ENCODE results near the gene C9orf50. TPM values are rescaled to one million over a fixed set of nuclear protein-coding genes. Genes with fewer than 3 reads are reported as not detected.
A peak's percentile ranks its signal among the peaks of the same experiment; 100 is the strongest.

C9orf50 gene
- polyA plus RNA-seq, 2 of the 4 experiments (the other 2 are of a cell fraction): 0.05 to 0.10 TPM

DNA sequence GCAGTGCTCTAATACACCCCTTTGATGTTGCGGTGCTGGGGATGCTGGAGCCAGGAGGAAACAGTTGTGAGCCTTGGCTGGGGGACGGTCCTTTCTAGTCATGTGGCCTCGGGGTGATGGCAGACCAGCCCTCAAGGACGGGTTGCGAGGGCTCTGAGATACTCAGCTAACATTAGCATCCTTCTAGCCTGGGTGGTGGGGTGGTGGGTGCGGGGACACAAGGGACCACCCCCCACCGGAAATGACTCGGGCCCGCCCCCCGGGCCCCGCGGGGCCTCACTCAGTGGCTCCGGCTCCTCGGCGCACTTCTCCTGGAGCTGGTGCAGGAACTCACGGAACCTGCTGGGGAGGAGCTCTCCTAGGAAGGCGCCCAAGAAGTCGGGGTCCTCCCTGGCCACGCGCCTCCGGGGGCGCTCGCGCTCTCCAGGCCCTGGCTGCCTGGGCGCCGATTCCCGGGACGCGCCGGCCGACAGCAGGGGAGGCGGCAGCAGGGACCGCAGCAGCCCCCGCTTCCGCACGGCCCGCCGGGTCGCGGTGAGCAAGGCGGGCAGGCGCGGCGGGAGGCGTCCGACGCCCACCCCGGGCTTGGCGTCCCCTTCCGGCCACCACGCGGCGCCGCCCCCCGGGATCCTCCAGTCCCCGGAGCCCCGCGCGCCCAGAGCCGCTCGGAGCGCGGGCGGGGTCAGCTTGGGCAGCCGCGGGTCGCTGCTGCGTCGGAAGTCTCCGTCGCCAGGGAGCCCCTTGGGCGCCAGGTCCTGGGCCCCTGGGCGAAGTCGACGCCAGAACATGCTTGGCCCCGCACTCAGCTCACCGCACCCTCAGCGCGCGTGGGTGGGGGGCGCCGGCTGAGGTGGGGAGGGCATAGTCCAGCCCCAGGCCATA lies 873 bp downstream of the C9orf50 start:
- 24% methylated on average over 12 of the region's 82 CpGs for WGBS (ENCODE audit: missing lambda C conversion rate)
- Histone ChIP-seq H3K9me3 (no peaks in the 10 kb centered on the region), H3K4me2 (peak overlapping the region; percentile 95), H3K27ac (peak overlapping the region; percentile 96 to 98), H3K4me3 (peak overlapping the region; percentile 75), H3K4me1 (peaks cover 35% of the 10 kb centered on the region)
- peak; percentile 44 for TF ChIP-seq POLR2A (IDR thresholded peaks at IDR 0.05; ENCODE audit: low read length)
- TF ChIP-seq, protein P1, sequence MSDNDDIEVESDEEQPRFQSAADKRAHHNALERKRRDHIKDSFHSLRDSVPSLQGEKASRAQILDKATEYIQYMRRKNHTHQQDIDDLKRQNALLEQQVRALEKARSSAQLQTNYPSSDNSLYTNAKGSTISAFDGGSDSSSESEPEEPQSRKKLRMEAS (IDR thresholded peaks at IDR 0.05): no peak
- TF ChIP-seq JUN (IDR thresholded peaks at IDR 0.05): peak in 1 of 2 experiments; percentile 53; a peak in 2 of 5 replicates
- TF ChIP-seq, protein P2, sequence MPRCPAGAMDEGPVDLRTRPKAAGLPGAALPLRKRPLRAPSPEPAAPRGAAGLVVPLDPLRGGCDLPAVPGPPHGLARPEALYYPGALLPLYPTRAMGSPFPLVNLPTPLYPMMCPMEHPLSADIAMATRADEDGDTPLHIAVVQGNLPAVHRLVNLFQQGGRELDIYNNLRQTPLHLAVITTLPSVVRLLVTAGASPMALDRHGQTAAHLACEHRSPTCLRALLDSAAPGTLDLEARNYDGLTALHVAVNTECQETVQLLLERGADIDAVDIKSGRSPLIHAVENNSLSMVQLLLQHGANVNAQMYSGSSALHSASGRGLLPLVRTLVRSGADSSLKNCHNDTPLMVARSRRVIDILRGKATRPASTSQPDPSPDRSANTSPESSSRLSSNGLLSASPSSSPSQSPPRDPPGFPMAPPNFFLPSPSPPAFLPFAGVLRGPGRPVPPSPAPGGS (IDR thresholded peaks at IDR 0.05): no peak
- TF ChIP-seq, protein P3, sequence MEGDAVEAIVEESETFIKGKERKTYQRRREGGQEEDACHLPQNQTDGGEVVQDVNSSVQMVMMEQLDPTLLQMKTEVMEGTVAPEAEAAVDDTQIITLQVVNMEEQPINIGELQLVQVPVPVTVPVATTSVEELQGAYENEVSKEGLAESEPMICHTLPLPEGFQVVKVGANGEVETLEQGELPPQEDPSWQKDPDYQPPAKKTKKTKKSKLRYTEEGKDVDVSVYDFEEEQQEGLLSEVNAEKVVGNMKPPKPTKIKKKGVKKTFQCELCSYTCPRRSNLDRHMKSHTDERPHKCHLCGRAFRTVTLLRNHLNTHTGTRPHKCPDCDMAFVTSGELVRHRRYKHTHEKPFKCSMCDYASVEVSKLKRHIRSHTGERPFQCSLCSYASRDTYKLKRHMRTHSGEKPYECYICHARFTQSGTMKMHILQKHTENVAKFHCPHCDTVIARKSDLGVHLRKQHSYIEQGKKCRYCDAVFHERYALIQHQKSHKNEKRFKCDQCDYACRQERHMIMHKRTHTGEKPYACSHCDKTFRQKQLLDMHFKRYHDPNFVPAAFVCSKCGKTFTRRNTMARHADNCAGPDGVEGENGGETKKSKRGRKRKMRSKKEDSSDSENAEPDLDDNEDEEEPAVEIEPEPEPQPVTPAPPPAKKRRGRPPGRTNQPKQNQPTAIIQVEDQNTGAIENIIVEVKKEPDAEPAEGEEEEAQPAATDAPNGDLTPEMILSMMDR (IDR thresholded peaks at IDR 0.05): peak; percentile 45
- POLR2A ChIA-PET: interaction anchor here (0.6 to 2.7 kb wide), 8 partner anchors 124 to 629 kb away, joined by 3 to 8 read pairs (median 3); partner anchors contain the start of gene IER5L
- FAIRE-seq (no peak), ATAC-seq (peak; percentile 56 to 70), DNase-seq (ENCODE audit: low read depth in 1 of 2, low spot score in 1 of 2) (peak; percentile 49 to 54)
- CTCF ChIA-PET: interaction anchor here (0.6 to 26.2 kb wide), 18 partner anchors 10 to 486 kb away, joined by 3 to 947 read pairs (median 3); no protein-coding TSS in a partner anchor

DNA sequence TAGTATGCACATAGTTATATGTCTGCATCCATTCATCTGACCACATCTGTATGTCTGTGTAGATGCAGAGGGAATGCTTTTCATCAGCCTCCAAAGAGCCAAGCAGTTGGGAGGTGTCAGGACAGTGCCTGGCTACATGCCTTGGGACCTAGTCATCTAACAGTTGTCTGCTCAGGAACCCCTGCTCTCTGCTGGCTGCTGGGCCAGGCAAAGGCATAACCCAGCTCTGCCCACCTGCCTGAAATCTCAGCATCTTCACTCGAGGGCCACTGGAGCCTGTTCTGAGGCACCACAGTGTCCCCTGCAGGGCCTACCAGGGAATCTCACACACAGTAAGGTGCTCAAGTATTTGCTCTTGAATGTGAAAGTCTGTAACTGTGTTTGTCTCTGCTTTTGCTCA lies 3.7 kb downstream of the C9orf50 start:
- peak overlapping the region; percentile 63 to 100 for H3K27ac ChIP-seq
- peak overlapping the region; percentile 11; the same call in 1 of the 3 replicates for H3K4me2 ChIP-seq
- H3K4me1 ChIP-seq: peaks cover 47% of the 10 kb centered on the region
- FAIRE-seq: peak; percentile 78
- ChIA-PET CTCF (interaction anchor here (0.6 to 23.2 kb wide), 21 partner anchors 11 to 588 kb away, joined by 3 to 653 read pairs (median 4); no protein-coding TSS in a partner anchor), POLR2A (interaction anchor here (1.0 kb wide), 1 partner anchor 157 kb away, joined by 5 read pairs; no protein-coding TSS in a partner anchor)
- peak; percentile 72 to 86 for DNase-seq (ENCODE audit: low read depth in 1 of 2, low spot score in 1 of 2)
- 7% methylated on average over 1 of the region's 1 CpG for WGBS (ENCODE audit: missing lambda C conversion rate)
- H3K4me3 ChIP-seq: no peak overlapping the region
- peak; percentile 84 to 88 for ATAC-seq
- no peaks in the 10 kb centered on the region for H3K9me3 ChIP-seq
- TF ChIP-seq, protein P3 (IDR thresholded peaks at IDR 0.05): peak; percentile 89
- TF ChIP-seq, protein P4, sequence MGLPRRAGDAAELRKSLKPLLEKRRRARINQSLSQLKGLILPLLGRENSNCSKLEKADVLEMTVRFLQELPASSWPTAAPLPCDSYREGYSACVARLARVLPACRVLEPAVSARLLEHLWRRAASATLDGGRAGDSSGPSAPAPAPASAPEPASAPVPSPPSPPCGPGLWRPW (IDR thresholded peaks at IDR 0.05): no peak
- TF ChIP-seq CHD2 (IDR thresholded peaks at IDR 0.05; ENCODE audit: low read length, partially characterized antibody): no peak
- no peak for TF ChIP-seq ESRRA (IDR thresholded peaks at IDR 0.05; ENCODE audit: borderline replicate concordance, low read length)
- no peak for TF ChIP-seq HOXA7 (CRISPR knock-in tag; IDR thresholded peaks at IDR 0.05)
- TF ChIP-seq SMC3 (IDR thresholded peaks at IDR 0.05): peak; percentile 75
- no peak for TF ChIP-seq MYC (IDR thresholded peaks at IDR 0.05; ENCODE audit: borderline replicate concordance, low read length)
- TF ChIP-seq, protein P1 (IDR thresholded peaks at IDR 0.05): peak; percentile 68; the same call in 1 of the 2 replicates
- TF ChIP-seq, protein P5, sequence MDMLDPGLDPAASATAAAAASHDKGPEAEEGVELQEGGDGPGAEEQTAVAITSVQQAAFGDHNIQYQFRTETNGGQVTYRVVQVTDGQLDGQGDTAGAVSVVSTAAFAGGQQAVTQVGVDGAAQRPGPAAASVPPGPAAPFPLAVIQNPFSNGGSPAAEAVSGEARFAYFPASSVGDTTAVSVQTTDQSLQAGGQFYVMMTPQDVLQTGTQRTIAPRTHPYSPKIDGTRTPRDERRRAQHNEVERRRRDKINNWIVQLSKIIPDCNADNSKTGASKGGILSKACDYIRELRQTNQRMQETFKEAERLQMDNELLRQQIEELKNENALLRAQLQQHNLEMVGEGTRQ (IDR thresholded peaks at IDR 0.05): no peak
- TF ChIP-seq, protein P6, sequence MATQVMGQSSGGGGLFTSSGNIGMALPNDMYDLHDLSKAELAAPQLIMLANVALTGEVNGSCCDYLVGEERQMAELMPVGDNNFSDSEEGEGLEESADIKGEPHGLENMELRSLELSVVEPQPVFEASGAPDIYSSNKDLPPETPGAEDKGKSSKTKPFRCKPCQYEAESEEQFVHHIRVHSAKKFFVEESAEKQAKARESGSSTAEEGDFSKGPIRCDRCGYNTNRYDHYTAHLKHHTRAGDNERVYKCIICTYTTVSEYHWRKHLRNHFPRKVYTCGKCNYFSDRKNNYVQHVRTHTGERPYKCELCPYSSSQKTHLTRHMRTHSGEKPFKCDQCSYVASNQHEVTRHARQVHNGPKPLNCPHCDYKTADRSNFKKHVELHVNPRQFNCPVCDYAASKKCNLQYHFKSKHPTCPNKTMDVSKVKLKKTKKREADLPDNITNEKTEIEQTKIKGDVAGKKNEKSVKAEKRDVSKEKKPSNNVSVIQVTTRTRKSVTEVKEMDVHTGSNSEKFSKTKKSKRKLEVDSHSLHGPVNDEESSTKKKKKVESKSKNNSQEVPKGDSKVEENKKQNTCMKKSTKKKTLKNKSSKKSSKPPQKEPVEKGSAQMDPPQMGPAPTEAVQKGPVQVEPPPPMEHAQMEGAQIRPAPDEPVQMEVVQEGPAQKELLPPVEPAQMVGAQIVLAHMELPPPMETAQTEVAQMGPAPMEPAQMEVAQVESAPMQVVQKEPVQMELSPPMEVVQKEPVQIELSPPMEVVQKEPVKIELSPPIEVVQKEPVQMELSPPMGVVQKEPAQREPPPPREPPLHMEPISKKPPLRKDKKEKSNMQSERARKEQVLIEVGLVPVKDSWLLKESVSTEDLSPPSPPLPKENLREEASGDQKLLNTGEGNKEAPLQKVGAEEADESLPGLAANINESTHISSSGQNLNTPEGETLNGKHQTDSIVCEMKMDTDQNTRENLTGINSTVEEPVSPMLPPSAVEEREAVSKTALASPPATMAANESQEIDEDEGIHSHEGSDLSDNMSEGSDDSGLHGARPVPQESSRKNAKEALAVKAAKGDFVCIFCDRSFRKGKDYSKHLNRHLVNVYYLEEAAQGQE (IDR thresholded peaks at IDR 0.05): no peak
- TF ChIP-seq BHLHE40 (IDR thresholded peaks at IDR 0.05; ENCODE audit: low read depth, low read length): no peak
- TF ChIP-seq, protein P7, sequence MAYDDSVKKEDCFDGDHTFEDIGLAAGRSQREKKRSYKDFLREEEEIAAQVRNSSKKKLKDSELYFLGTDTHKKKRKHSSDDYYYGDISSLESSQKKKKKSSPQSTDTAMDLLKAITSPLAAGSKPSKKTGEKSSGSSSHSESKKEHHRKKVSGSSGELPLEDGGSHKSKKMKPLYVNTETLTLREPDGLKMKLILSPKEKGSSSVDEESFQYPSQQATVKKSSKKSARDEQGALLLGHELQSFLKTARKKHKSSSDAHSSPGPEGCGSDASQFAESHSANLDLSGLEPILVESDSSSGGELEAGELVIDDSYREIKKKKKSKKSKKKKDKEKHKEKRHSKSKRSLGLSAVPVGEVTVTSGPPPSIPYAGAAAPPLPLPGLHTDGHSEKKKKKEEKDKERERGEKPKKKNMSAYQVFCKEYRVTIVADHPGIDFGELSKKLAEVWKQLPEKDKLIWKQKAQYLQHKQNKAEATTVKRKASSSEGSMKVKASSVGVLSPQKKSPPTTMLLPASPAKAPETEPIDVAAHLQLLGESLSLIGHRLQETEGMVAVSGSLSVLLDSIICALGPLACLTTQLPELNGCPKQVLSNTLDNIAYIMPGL (CRISPR knock-in tag; IDR thresholded peaks at IDR 0.05; ENCODE audit: borderline replicate concordance): no peak
- no peak for TF ChIP-seq ZFP36 (IDR thresholded peaks at IDR 0.05; ENCODE audit: borderline replicate concordance, partially characterized antibody)
- TF ChIP-seq FOSL2 (IDR thresholded peaks at IDR 0.05): no peak
- peak; percentile 32; the same call in 1 of the 2 replicates for TF ChIP-seq FOSL2 (CRISPR knock-in tag; IDR thresholded peaks at IDR 0.05)
- TF ChIP-seq RAD21 (conservative IDR thresholded peaks at IDR 0.05 in 1 of 2, IDR thresholded peaks at IDR 0.05 in 1 of 2): peak; percentile 89 to 97
- TF ChIP-seq GATA3 (IDR thresholded peaks at IDR 0.05; ENCODE audit: borderline replicate concordance): 0 out of 2 replicates have a peak, but pooled peaks have one; percentile 10

Measured in A549 (cell line).